Thymus (tissue), 11 donors: ENCODE results near the gene TTC32. TPM values are rescaled to one million over a fixed set of nuclear protein-coding genes. Genes with fewer than 3 reads are reported as not detected.
"Not testable (repeated sequence)": the region's sequence is repeated elsewhere in the genome, so short reads cannot be mapped to it uniquely, and the experiment has no call there.

Experiments
- DNase-seq, 9 donors: peaks; one replicate each; pipeline ENCODE4 v3.0.0-alpha.2; 2013; ENCODE audit warnings: low spot score in 9 of 9, low read depth in 6 of 9, missing footprints in 1 of 9
- H3K27ac ChIP-seq, 2 donors: one replicate each; pipeline ENCODE4 v1.5.1; 2013; ENCODE audit warnings: control low read depth in 1 of 2, low read depth in 1 of 2, low read length in 1 of 2, mild to moderate bottlenecking in 1 of 2, moderate library complexity in 1 of 2
- H3K27me3 ChIP-seq, 2 donors: one replicate each; pipeline ENCODE4 v1.5.1; 2013; ENCODE audit warnings: low read length in 1 of 2; ENCODE audit not compliant: control insufficient read depth in 2 of 2, insufficient read depth in 1 of 2
- H3K36me3 ChIP-seq, 2 donors: one replicate each; pipeline ENCODE4 v1.5.1; 2013; ENCODE audit warnings: low read length in 1 of 2, mild to moderate bottlenecking in 1 of 2, moderate library complexity in 1 of 2; ENCODE audit not compliant: control insufficient read depth in 2 of 2, insufficient read depth in 2 of 2
- H3K4me1 ChIP-seq, 2 donors: one replicate each; pipeline ENCODE4 v1.5.1; 2013; ENCODE audit warnings: low read length in 2 of 2; ENCODE audit not compliant: control insufficient read depth in 2 of 2, insufficient read depth in 2 of 2
- H3K4me3 ChIP-seq, 2 donors: one replicate each; pipeline ENCODE4 v1.5.1; 2013; ENCODE audit warnings: low read length in 2 of 2, control low read depth in 1 of 2, mild to moderate bottlenecking in 1 of 2
- H3K9me3 ChIP-seq, 2 donors: one replicate each; pipeline ENCODE4 v1.5.1; 2013; ENCODE audit warnings: low read length in 1 of 2, mild to moderate bottlenecking in 1 of 2; ENCODE audit not compliant: control insufficient read depth in 2 of 2, insufficient read depth in 1 of 2
- WGBS: extraction: QIAGEN DNeasy Blood & Tissue Kit; methylation state at CpG from one replicate; pipeline ENCODE4 v1.1.7; 2013; 5-methylcytosine and 5-hydroxymethylcytosine counted together
- polyA plus RNA-seq: library from polyadenylated mRNA; stranded (reverse); fragments of 200-250 nt; gene quantifications from one replicate; pipeline ENCODE4 v1.2.3, GENCODE V29; 2013
- total RNA-seq: library from RNA; stranded (reverse); fragments of 120-200 nt; gene quantifications from one replicate; pipeline ENCODE4 v1.2.4, GENCODE V29; 2013
- donor health status: healthy.

Gene TTC32
- total and polyA plus RNA-seq, 2 donors: 26.0 to 93.2 TPM

DNA sequence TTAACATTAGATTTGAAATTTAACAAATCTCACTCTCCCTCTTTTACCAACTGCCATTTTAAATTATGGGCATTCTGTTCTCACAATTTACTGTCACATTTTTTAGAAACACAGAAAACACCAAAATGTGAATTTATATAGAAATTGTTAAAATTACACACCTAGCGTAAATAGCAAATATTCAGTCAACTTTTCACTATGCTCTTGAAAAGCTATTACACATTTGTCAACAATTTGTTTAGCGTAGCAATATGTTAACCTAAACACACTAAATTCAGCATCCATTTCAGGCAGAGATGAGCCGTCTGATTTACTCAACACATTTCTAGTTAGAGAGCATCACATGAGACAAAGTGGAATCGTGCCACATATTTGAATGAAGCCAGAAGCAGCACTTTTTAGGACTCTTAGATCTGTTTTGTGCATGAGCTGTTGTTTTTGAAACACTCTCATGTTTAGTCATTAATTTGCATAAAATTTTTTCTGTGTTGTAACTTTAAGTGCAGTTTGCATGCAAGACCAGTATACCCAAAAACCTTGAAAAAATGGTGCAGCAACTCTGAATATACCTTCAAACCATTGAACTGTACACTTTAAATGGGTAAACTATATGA, 8.2 kb downstream of the TTC32 start:
- Histone ChIP-seq H3K36me3 (no peaks in the 10 kb centered on the region), H3K4me3 (no peak overlapping the region), H3K27me3 (no peaks in the 10 kb centered on the region), H3K9me3 (no peaks in the 10 kb centered on the region), H3K4me1 (peaks cover 0 to 8% of the 10 kb centered on the region in 2 donors), H3K27ac (no peak overlapping the region)
- WGBS: 98% methylated on average over 4 of the region's 4 CpGs
- no peak for DNase-seq

DNA sequence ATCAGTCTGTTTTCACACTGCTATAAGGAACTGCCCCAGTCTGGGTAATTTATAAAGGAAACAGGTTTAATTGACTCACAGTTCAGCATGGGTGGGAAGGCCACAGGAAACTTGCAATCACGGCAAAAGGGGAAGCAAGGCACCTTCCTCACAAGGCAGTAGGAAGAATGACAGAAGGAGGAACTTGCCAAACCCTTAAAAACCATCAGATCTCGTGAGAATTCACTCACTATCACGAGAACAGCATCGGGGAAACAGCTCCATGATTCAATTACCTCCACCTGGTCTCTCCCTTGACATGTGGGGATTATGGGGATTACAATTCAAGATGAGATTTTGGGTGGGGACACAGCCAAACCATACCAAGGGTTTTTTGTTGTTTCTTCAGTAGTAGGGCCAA, 9.8 kb downstream of the TTC32 start:
- not testable (repeated sequence) for H3K9me3 ChIP-seq, H3K27ac ChIP-seq, H3K36me3 ChIP-seq, H3K4me1 ChIP-seq, H3K27me3 ChIP-seq, H3K4me3 ChIP-seq, DNase-seq
- WGBS: 32% methylated on average over 4 of the region's 4 CpGs

DNA sequence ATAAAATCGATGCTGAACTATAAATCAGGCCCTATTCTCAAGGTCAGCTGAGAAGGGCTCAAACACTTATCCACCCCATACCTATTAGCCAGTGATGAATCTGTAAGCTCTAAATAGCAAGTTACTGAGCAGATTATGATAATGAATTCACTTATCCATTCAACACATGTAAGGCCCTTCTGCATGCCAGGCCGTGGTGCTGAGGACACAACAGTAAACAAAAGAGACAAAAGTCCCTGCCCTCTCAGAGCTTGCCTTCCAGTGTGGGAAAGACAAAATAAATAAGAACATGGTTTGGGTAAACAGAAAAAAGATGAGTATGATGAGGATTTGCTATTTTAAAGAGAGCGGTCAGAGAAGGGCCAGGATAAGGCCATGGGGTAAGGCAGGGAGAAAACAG, 11.7 kb downstream of the TTC32 start:
- Histone ChIP-seq H3K27me3 (no peaks in the 10 kb centered on the region), H3K27ac (no peak overlapping the region), H3K36me3 (no peaks in the 10 kb centered on the region), H3K9me3 (no peaks in the 10 kb centered on the region), H3K4me3 (no peak overlapping the region), H3K4me1 (no peaks in the 10 kb centered on the region)
- DNase-seq: no peak
- 94% methylated on average over 3 of the region's 3 CpGs for WGBS

DNA sequence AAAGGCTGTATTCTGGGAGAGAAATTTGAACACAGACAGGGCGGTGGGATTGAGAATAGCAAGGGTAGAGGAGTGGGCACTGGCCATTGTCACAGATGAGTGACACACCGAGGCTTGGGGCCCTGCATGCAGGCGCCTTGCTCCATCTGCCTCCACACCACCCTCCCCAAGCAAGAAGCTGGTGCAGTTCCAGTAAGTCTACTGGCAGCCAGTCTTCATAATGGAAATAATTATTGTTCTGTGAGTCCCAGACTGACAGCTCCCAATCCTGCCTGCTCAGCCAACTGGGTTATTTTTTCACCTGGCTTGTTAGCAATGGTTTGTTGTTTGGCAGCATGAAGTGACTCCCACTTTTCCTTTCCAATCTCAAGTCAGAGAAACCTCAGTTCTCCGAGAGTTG, 13.0 kb downstream of the TTC32 start:
- no peaks in the 10 kb centered on the region for H3K9me3 ChIP-seq
- H3K4me1 ChIP-seq: no peaks in the 10 kb centered on the region
- no peak overlapping the region for H3K4me3 ChIP-seq
- H3K36me3 ChIP-seq: no peaks in the 10 kb centered on the region
- no peak overlapping the region for H3K27ac ChIP-seq
- WGBS: 98% methylated on average over 4 of the region's 4 CpGs
- DNase-seq: no peak
- H3K27me3 ChIP-seq: no peaks in the 10 kb centered on the region

DNA sequence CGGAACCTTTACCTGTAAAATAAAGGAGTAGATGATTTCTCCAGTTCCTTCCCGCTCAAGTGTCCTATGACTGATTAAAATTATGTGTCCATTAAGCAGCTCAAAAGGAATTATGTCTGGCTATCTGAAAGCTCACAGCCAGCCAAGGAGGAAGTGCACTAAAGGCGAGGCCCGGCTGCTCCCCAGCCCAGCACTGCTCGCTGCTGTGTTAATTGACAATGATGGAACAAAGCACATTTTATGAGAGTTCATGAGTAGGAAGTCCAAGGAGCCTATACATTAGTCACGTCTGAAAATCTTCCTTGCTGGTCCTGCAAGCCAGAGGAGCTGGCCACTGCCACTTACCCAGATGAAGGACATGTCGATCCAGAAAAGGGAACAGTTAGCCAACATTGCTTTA, 14.3 kb downstream of the TTC32 start:
- no peak for DNase-seq
- WGBS: 86% methylated on average over 7 of the region's 7 CpGs
- H3K27ac ChIP-seq: no peak overlapping the region
- no peaks in the 10 kb centered on the region for H3K4me1 ChIP-seq
- H3K27me3 ChIP-seq: no peaks in the 10 kb centered on the region
- H3K36me3 ChIP-seq: no peaks in the 10 kb centered on the region
- no peak overlapping the region for H3K4me3 ChIP-seq
- H3K9me3 ChIP-seq: no peaks in the 10 kb centered on the region

DNA sequence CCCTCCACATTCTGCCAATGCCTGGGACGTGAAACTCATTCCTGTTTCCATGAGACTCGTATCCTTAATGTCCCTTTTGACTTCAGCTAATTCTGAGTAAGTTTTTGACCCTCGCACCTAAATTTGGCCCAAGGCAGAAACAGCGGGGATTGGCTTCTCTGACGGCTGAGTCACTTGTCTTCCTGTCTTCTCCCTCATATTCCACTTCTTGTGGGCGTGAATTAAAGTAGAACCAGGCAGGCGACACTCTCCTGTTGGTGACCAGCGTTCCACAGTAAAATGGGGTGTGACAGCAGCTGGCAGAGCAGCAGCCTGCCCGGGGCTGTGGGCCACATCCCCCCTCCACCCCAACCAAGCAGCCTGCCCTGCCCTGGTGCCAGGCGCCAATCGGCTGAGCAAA, 15.5 kb downstream of the TTC32 start:
- DNase-seq: no peak
- Histone ChIP-seq H3K9me3 (no peaks in the 10 kb centered on the region), H3K27me3 (no peaks in the 10 kb centered on the region), H3K4me1 (no peaks in the 10 kb centered on the region), H3K4me3 (no peak overlapping the region), H3K36me3 (no peaks in the 10 kb centered on the region), H3K27ac (no peak overlapping the region)
- WGBS: 97% methylated on average over 11 of the region's 11 CpGs

DNA sequence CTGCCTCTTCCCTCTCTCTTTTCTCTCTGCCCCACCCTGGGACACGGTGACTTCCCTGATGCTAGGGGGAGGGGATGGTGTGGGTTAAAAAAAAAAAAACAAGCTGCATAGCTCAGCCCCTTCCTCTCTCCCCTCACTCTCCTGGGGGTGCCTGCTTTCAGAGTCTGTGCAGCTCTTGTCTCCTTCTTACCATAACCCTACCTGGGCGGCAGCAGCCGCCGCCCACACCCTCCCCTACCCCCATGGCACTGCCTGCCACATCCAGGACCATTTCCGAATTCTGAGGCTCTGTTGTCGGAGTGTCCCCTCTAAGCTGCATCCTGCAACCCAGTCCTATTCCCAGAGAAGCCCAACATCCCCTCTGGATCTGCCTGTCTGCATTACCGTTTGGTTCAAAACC, 16.0 kb downstream of the TTC32 start:
- Histone ChIP-seq H3K4me3 (no peak overlapping the region), H3K4me1 (no peaks in the 10 kb centered on the region), H3K27me3 (no peaks in the 10 kb centered on the region), H3K27ac (no peak overlapping the region), H3K9me3 (no peaks in the 10 kb centered on the region), H3K36me3 (no peaks in the 10 kb centered on the region)
- no peak for DNase-seq
- WGBS: 77% methylated on average over 7 of the region's 7 CpGs

DNA sequence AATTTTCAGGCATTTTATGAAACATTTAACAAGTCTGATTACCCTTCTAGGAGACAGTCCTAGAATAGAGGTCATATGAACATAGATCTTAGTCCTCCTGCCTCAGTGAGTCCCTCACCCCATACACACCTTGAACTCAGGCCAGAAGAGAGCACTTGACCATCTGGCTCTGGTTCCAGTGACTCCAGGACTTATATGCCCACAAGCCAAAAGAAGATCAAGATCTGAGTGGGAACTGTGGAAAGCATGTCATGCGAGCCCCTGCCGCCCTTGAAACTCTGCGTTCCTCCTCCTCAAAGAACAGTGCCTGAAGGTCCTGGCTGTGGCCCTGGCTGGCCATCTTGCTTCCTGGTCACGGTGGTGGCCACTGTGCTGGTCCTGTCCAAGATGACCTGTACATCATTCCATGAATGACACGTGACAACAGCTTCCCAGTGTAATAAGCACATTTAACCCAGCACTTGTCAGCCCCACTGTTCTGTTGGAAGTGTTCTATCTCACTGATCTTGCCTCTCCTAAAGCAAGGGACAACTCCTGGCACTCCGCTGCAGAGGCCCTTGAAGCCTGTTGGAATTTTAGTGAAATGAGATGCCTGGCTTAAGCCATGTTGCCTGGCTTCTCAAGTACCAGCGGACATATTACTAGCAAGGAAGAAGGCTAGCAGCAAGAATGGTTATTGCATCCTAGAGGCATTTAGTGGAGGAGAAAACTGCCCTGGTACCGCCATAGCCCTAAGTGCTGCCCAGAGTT, 17.6 kb downstream of the TTC32 start:
- Histone ChIP-seq H3K27ac (no peak overlapping the region), H3K36me3 (peaks cover 0 to 2% of the 10 kb centered on the region in 2 donors), H3K27me3 (no peaks in the 10 kb centered on the region), H3K4me1 (no peaks in the 10 kb centered on the region), H3K4me3 (no peak overlapping the region), H3K9me3 (no peaks in the 10 kb centered on the region)
- 99% methylated on average over 8 of the region's 8 CpGs for WGBS
- DNase-seq: no peak

DNA sequence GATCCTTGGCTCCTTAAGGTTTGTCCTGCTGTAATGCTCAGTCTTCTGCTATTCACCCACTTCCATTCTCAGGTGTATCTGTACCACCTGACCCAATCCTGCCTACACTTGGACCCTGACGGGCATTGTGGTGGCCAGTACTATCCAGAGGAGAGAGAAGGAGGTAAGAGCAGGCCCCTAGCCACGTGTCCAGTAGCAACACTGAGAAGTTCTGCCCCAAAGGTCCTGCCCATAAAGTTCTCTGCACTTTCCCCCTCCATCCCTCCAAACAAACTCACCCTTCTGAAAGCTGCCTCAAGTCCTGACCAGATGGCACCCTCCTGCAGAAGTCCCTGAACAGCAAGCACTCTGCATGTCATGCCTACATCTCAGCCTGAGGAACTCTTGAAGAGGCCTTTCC, 18.3 kb downstream of the TTC32 start:
- Histone ChIP-seq H3K4me1 (no peaks in the 10 kb centered on the region), H3K36me3 (peaks cover 0 to 5% of the 10 kb centered on the region in 2 donors), H3K4me3 (no peak overlapping the region), H3K27ac (no peak overlapping the region), H3K27me3 (no peaks in the 10 kb centered on the region), H3K9me3 (no peaks in the 10 kb centered on the region)
- no peak for DNase-seq
- 45% methylated on average over 2 of the region's 2 CpGs for WGBS
